ENCODE measurements around the gene FRAT1. TPM values are rescaled to one million over a fixed set of nuclear protein-coding genes. Genes with fewer than 3 reads are reported as not detected.

FRAT1 gene
- total RNA-seq, 4 donors from 2014 or later = 5.3 to 8.7 (median 6.6) TPM

GRCh38 chr10:97360705-97361536 is 41.9 kb downstream of the FRAT1 start:
- Histone ChIP-seq H3K9me3 (no peaks in the 10 kb centered on the region), H3K27ac (no peak overlapping the region), H3K4me1 (peaks cover 0 to 3% of the 10 kb centered on the region in 2 donors), H3K27me3 (no peaks in the 10 kb centered on the region), H3K36me3 (peaks cover 7 to 8% of the 10 kb centered on the region in 2 donors), H3K4me3 (replicated peaks in 1 of 3) (no peak overlapping the region)
- TF ChIP-seq POLR2A (IDR thresholded peaks at IDR 0.05) = no peak
- DNase-seq = no peak
- 88 to 89% methylated on average over 9 to 11 of the region's 11 CpGs for WGBS, 2 donors
- intact Hi-C loops (cut with DNase I) = no loop called here

GRCh38 chr10:97361537-97361901 is 42.4 kb downstream of the FRAT1 start:
- Histone ChIP-seq H3K27me3 (no peaks in the 10 kb centered on the region), H3K4me3 (replicated peaks in 1 of 3) (no peak overlapping the region), H3K27ac (no peak overlapping the region), H3K36me3 (peaks cover 7 to 13% of the 10 kb centered on the region in 2 donors), H3K9me3 (no peaks in the 10 kb centered on the region), H3K4me1 (no peaks in the 10 kb centered on the region)
- intact Hi-C loops (cut with DNase I) = no loop called here
- no peak for TF ChIP-seq POLR2A (IDR thresholded peaks at IDR 0.05)
- no peak for DNase-seq
- 83 to 92% methylated on average over 7 to 11 of the region's 11 CpGs for WGBS, 2 donors

GRCh38 chr10:97362310-97363033 is 43.4 kb downstream of the FRAT1 start:
- Histone ChIP-seq H3K36me3 (peaks cover 8 to 20% of the 10 kb centered on the region in 2 donors), H3K9me3 (no peaks in the 10 kb centered on the region), H3K27ac (no peak overlapping the region), H3K4me3 (replicated peaks in 1 of 3) (no peak overlapping the region), H3K27me3 (no peaks in the 10 kb centered on the region), H3K4me1 (no peaks in the 10 kb centered on the region)
- intact Hi-C loops (cut with DNase I) = no loop called here
- no peak for TF ChIP-seq CTCF (IDR thresholded peaks at IDR 0.05)
- no peak for TF ChIP-seq POLR2A (IDR thresholded peaks at IDR 0.05)
- 79 to 83% methylated on average over 10 to 11 of the region's 11 CpGs for WGBS, 2 donors
- no peak for DNase-seq

- no peaks in the 10 kb centered on the region for H3K9me3 ChIP-seq
- WGBS, 2 donors = 96 to 100% methylated on average over 3 to 4 of the region's 4 CpGs
- H3K4me1 ChIP-seq = no peaks in the 10 kb centered on the region
- no peak for DNase-seq
- TF ChIP-seq CTCF (IDR thresholded peaks at IDR 0.05) (no peak), POLR2A (IDR thresholded peaks at IDR 0.05) (no peak)
- peaks cover 8 to 20% of the 10 kb centered on the region in 2 donors for H3K36me3 ChIP-seq
- no peak overlapping the region for H3K4me3 ChIP-seq (replicated peaks in 1 of 3)
- H3K27ac ChIP-seq = no peak overlapping the region
- H3K27me3 ChIP-seq = no peaks in the 10 kb centered on the region
- intact Hi-C loops (cut with DNase I) = no loop called here
Measured at GRCh38 chr10:97363071-97363470, 44.0 kb downstream of the FRAT1 start.

GRCh38 chr10:97365761-97366351 is 46.8 kb downstream of the FRAT1 start:
- intact Hi-C loops (cut with DNase I) = no loop called here
- 83 to 85% methylated on average over 19 of the region's 19 CpGs for WGBS, 2 donors
- no peak overlapping the region for H3K27ac ChIP-seq
- H3K4me3 ChIP-seq (replicated peaks in 1 of 3) = no peak overlapping the region
- H3K9me3 ChIP-seq = no peaks in the 10 kb centered on the region
- DNase-seq = no peak
- no peaks in the 10 kb centered on the region for H3K4me1 ChIP-seq
- no peaks in the 10 kb centered on the region for H3K27me3 ChIP-seq
- TF ChIP-seq POLR2A (IDR thresholded peaks at IDR 0.05) = no peak
- H3K36me3 ChIP-seq = peaks cover 17 to 22% of the 10 kb centered on the region in 2 donors

- TF ChIP-seq CTCF (IDR thresholded peaks at IDR 0.05) (no peak), POLR2A (IDR thresholded peaks at IDR 0.05) (no peak)
- no peaks in the 10 kb centered on the region for H3K4me1 ChIP-seq
- H3K36me3 ChIP-seq = peaks cover 17 to 25% of the 10 kb centered on the region in 2 donors
- H3K9me3 ChIP-seq = no peaks in the 10 kb centered on the region
- whole genome bisulfite sequencing, 2 donors = 92% methylated on average over 9 to 11 of the region's 11 CpGs
- intact Hi-C loops (cut with DNase I) = no loop called here
- no peaks in the 10 kb centered on the region for H3K27me3 ChIP-seq
- H3K4me3 ChIP-seq (replicated peaks in 1 of 3) = no peak overlapping the region
- H3K27ac ChIP-seq = no peak overlapping the region
- no peak for DNase-seq
Measured at GRCh38 chr10:97366572-97366971, 47.5 kb downstream of the FRAT1 start.
